ENCODE measurements around the gene DCLK3.

GRCh38 chr3:36736301-36736700 lies 28.1 kb downstream of the DCLK3 start:
- TF ChIP-seq, protein P1, sequence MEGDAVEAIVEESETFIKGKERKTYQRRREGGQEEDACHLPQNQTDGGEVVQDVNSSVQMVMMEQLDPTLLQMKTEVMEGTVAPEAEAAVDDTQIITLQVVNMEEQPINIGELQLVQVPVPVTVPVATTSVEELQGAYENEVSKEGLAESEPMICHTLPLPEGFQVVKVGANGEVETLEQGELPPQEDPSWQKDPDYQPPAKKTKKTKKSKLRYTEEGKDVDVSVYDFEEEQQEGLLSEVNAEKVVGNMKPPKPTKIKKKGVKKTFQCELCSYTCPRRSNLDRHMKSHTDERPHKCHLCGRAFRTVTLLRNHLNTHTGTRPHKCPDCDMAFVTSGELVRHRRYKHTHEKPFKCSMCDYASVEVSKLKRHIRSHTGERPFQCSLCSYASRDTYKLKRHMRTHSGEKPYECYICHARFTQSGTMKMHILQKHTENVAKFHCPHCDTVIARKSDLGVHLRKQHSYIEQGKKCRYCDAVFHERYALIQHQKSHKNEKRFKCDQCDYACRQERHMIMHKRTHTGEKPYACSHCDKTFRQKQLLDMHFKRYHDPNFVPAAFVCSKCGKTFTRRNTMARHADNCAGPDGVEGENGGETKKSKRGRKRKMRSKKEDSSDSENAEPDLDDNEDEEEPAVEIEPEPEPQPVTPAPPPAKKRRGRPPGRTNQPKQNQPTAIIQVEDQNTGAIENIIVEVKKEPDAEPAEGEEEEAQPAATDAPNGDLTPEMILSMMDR (IDR thresholded peaks at IDR 0.05 in 4 of 5, conservative IDR thresholded peaks at IDR 0.05 in 1 of 5): no peak
- TF ChIP-seq POLR2A (IDR thresholded peaks at IDR 0.05): no peak
